Mesenchymal stem cell (in vitro differentiated cells and primary cell): ENCODE measurements around the gene XPR1. TPM values are rescaled to one million over a fixed set of nuclear protein-coding genes. Genes with fewer than 3 reads are reported as not detected.

Source experiments
- DNase-seq: peaks from one replicate; pipeline ENCODE4 v3.0.0-alpha.2; 2013
- H2AFZ ChIP-seq: one replicate; pipeline ENCODE4 v1.6.1; 2013; ENCODE audit warnings: low read depth, mild to moderate bottlenecking, control low read depth, inconsistent platforms, low read length, moderate library complexity
- H2AK5ac ChIP-seq: 2 replicates; pipeline ENCODE4 v1.6.1; 2013; ENCODE audit warnings: low read length, moderate library complexity, mild to moderate bottlenecking, inconsistent platforms; ENCODE audit not compliant: severe bottlenecking
- H2BK120ac ChIP-seq: one replicate; pipeline ENCODE4 v1.6.1; 2013; ENCODE audit warnings: low read depth, mild to moderate bottlenecking, inconsistent platforms, low read length, moderate library complexity
- H2BK12ac ChIP-seq, 2 experiments: one replicate each; pipeline ENCODE4 v1.6.1; 2013; ENCODE audit warnings: inconsistent platforms in 2 of 2, low read length in 2 of 2, mild to moderate bottlenecking in 2 of 2, moderate library complexity in 2 of 2, control low read depth in 1 of 2
- H2BK15ac ChIP-seq: one replicate; pipeline ENCODE4 v1.6.1; 2013; ENCODE audit warnings: mild to moderate bottlenecking, low read depth, inconsistent platforms; ENCODE audit not compliant: poor library complexity, severe bottlenecking
- H2BK5ac ChIP-seq: 2 replicates; pipeline ENCODE4 v1.6.1; 2013; ENCODE audit warnings: low read depth, mild to moderate bottlenecking, low read length, control low read depth, inconsistent platforms; ENCODE audit not compliant: poor library complexity, severe bottlenecking
- H3K14ac ChIP-seq, 2 experiments: one replicate each; pipeline ENCODE4 v1.6.1; 2013; ENCODE audit warnings: inconsistent platforms in 2 of 2, low read length in 2 of 2, control low read depth in 1 of 2, mild to moderate bottlenecking in 1 of 2, moderate library complexity in 1 of 2
- H3K18ac ChIP-seq, 2 experiments: one replicate each; pipeline ENCODE4 v1.6.1; 2013; ENCODE audit warnings: inconsistent platforms in 2 of 2, low read length in 2 of 2, control low read depth in 1 of 2, low read depth in 1 of 2, mild to moderate bottlenecking in 1 of 2
- H3K23ac ChIP-seq, 2 experiments: one replicate each; pipeline ENCODE4 v1.6.1; 2013; ENCODE audit warnings: inconsistent platforms in 2 of 2, low read length in 2 of 2, mild to moderate bottlenecking in 2 of 2, moderate library complexity in 2 of 2, control low read depth in 1 of 2
- H3K27ac ChIP-seq: 2 replicates; pipeline ENCODE4 v1.5.1; 2013; ENCODE audit warnings: mild to moderate bottlenecking, moderate library complexity, low read length, control low read depth, inconsistent platforms; ENCODE audit not compliant: poor library complexity, severe bottlenecking
- H3K27me3 ChIP-seq, 2 experiments: 2 replicates each; pipeline versions ENCODE4 v1.6.1 to v1.7.0; 2013; ENCODE audit warnings: low read length in 2 of 2, mild to moderate bottlenecking in 2 of 2, moderate library complexity in 2 of 2, control low read depth in 1 of 2, inconsistent platforms in 1 of 2; ENCODE audit not compliant: control insufficient read depth in 1 of 2, insufficient read depth in 1 of 2
- H3K36me3 ChIP-seq, 2 experiments: 2 replicates each; pipeline versions ENCODE4 v1.6.1 to v1.7.0; 2013; ENCODE audit warnings: low read length in 2 of 2, control low read depth in 1 of 2, inconsistent platforms in 1 of 2, low read depth in 1 of 2, mild to moderate bottlenecking in 1 of 2; ENCODE audit not compliant: insufficient read depth in 2 of 2, control insufficient read depth in 1 of 2
- H3K4ac ChIP-seq, 2 experiments: one replicate each; pipeline ENCODE4 v1.6.1; 2013; ENCODE audit warnings: inconsistent platforms in 2 of 2, low read length in 2 of 2, mild to moderate bottlenecking in 2 of 2, moderate library complexity in 2 of 2, control low read depth in 1 of 2, low read depth in 1 of 2
- H3K4me1 ChIP-seq: 2 replicates; pipeline ENCODE4 v1.6.1; 2013; ENCODE audit warnings: low read depth, low read length, control low read depth; ENCODE audit not compliant: control insufficient read depth, insufficient read depth
- H3K4me2 ChIP-seq: 2 replicates; pipeline ENCODE4 v1.6.1; 2013; ENCODE audit warnings: low read length, mild to moderate bottlenecking, inconsistent platforms; ENCODE audit not compliant: poor library complexity, severe bottlenecking
- H3K4me3 ChIP-seq, 2 experiments: 2 replicates each; pipeline versions ENCODE4 v1.5.1 to v1.7.0; 2013; ENCODE audit warnings: low read length in 2 of 2, mild to moderate bottlenecking in 2 of 2, control low read depth in 1 of 2, low read depth in 1 of 2; ENCODE audit not compliant: insufficient read depth in 1 of 2
- H3K79me1 ChIP-seq: replicated peaks from 2 replicates; pipeline ENCODE4 v1.6.1; 2013; ENCODE audit warnings: mild to moderate bottlenecking, control low read depth, low read length, inconsistent platforms; ENCODE audit not compliant: poor library complexity, severe bottlenecking
- H3K9ac ChIP-seq: 2 replicates; pipeline ENCODE4 v1.7.0; 2013; ENCODE audit warnings: mild to moderate bottlenecking, low read length, moderate library complexity
- H3K9me3 ChIP-seq: 2 replicates; pipeline ENCODE4 v1.7.0; 2013; ENCODE audit warnings: mild to moderate bottlenecking, low read length; ENCODE audit not compliant: control insufficient read depth
- H4K8ac ChIP-seq: one replicate; pipeline ENCODE4 v1.6.1; 2013; ENCODE audit warnings: inconsistent platforms, mild to moderate bottlenecking, low read length, moderate library complexity
- H4K91ac ChIP-seq: one replicate; pipeline ENCODE4 v1.6.1; 2013; ENCODE audit warnings: mild to moderate bottlenecking, low read length, inconsistent platforms
- WGBS: methylation state at CpG from one replicate; pipeline ENCODE4 v1.1.7; 2013; ENCODE audit warnings: mixed read lengths; 5-methylcytosine and 5-hydroxymethylcytosine counted together
- small RNA-seq: library from polyadenylated mRNA; stranded (forward); fragments of <200 nt; extraction: miRNeasy Mini kit (QIAGEN cat#:217004); gene quantifications from one replicate; pipeline ENCODE3, GENCODE V24; 2013; ENCODE audit warnings: low read depth

Gene XPR1

DNA sequence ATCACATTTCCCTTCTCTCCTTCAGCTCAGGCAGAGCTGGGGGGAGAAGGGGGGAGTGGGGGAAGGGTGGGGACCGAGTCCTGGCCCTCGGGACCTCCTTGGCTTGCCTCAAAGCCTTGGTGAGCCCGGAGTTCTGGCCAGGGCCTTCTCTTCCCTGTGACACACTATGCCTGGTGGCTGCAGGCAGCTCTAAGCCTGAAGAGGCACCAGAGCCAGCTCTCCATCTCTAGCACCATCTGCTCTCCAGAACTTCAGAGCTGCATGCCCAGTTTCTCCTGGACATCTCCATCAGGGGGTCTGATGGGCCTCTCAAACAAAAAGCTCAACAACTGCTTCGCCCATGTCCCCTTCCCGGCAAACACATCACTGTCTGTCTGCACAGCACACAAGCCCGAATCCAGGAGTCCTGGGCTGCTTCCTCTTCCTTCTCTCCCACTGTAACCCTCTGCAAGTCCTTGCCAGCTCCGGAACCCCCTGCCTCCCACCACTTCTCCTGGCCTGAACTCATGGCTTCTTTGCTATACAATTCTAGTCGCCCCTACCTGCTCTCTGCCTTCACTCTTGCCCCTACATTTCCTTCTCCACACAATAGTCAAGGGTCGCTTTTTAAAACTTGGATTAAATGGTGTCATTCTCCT is 307.4 kb downstream of the XPR1 start:
- Histone ChIP-seq H3K14ac (no peak overlapping the region), H2BK12ac (no peak overlapping the region), H3K27ac (no peak overlapping the region), H2BK15ac (no peak overlapping the region), H3K4ac (no peak overlapping the region), H3K23ac (no peak overlapping the region), H3K9ac (no peak overlapping the region), H2AFZ (no peak overlapping the region), H3K9me3 (no peaks in the 10 kb centered on the region), H3K18ac (no peak overlapping the region), H2BK5ac (no peak overlapping the region), H3K79me1 (no peaks in the 10 kb centered on the region), H2AK5ac (no peak overlapping the region), H4K8ac (no peak overlapping the region), H3K27me3 (no peaks in the 10 kb centered on the region), H4K91ac (no peak overlapping the region), H3K36me3 (peaks cover 32 to 33% of the 10 kb centered on the region in 2 experiments), H3K4me3 (no peak overlapping the region), H3K4me2 (no peak overlapping the region), H2BK120ac (no peak overlapping the region), H3K4me1 (peaks cover 5% of the 10 kb centered on the region)
- DNase-seq: no peak
- WGBS: 87% methylated on average over 9 of the region's 9 CpGs

GRCh38 chr1:180939711-180940103 is 307.9 kb downstream of the XPR1 start:
- no peak overlapping the region for H4K91ac ChIP-seq
- no peaks in the 10 kb centered on the region for H3K79me1 ChIP-seq

More at GRCh38 chr1:180939711-180940103, 307.9 kb downstream of the XPR1 start:
- Histone ChIP-seq H3K27ac (no peak overlapping the region), H2AK5ac (no peak overlapping the region), H4K8ac (no peak overlapping the region), H3K4ac (no peak overlapping the region), H3K18ac (no peak overlapping the region), H3K9me3 (no peaks in the 10 kb centered on the region), H2BK5ac (no peak overlapping the region), H3K36me3 (peaks cover 37% of the 10 kb centered on the region in 2 experiments), H2BK12ac (no peak overlapping the region), H3K4me2 (no peak overlapping the region), H3K9ac (no peak overlapping the region), H3K14ac (no peak overlapping the region), H2BK120ac (no peak overlapping the region), H3K4me1 (peaks cover 5% of the 10 kb centered on the region), H2AFZ (no peak overlapping the region), H3K27me3 (no peaks in the 10 kb centered on the region), H2BK15ac (no peak overlapping the region), H3K23ac (no peak overlapping the region), H3K4me3 (no peak overlapping the region)
- WGBS: 96% methylated on average over 3 of the region's 3 CpGs
- no peak for DNase-seq

Small RNA genes lying within 50 kb of the gene (small RNA-seq; reads per million reads assigned to genes)
- gene RF00026: not detected
